Body of pancreas (tissue), 4 donors: ENCODE measurements around the gene FILIP1L.

ENCODE experiments used
- POLR2A ChIP-seq, 3 donors: fragments of 450-650 bp; IDR thresholded peaks; one replicate each; pipeline ENCODE4 v1.6.1; 2016; ENCODE audit warnings: antibody characterized with exemption in 3 of 3, mild to moderate bottlenecking in 2 of 3
- TF ChIP-seq, protein P1 (sequence below), 7 experiments: fragments of 450-650 bp in 4 of 7; fragments of 200-600 bp in 3 of 7; sonication (generic) in 3 of 7; IDR thresholded peaks; one replicate each; pipeline ENCODE4 v1.5.1; 2016 to 2019; ENCODE audit warnings: antibody characterized with exemption in 7 of 7

DNA sequence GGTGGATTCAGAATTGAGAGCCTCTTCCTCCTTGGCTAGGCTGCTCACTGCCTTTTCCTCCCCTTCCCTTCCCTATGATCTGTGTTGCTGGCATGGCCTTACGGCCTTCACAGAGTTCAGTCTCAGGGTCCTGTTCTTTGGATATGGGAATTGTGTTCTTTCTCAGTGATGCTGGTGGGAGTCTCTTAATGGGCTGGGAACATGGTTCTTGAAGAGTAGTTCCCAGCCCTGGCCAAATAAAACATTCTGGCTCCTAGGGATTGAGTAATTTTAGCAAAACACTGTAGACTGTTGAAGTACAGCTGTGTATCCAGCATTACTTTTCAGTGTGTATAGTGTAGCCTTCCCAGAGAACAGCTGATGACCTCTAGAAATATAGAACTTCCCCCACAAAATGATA lies 22.6 kb upstream of the FILIP1L start:
- TF ChIP-seq, protein P1, sequence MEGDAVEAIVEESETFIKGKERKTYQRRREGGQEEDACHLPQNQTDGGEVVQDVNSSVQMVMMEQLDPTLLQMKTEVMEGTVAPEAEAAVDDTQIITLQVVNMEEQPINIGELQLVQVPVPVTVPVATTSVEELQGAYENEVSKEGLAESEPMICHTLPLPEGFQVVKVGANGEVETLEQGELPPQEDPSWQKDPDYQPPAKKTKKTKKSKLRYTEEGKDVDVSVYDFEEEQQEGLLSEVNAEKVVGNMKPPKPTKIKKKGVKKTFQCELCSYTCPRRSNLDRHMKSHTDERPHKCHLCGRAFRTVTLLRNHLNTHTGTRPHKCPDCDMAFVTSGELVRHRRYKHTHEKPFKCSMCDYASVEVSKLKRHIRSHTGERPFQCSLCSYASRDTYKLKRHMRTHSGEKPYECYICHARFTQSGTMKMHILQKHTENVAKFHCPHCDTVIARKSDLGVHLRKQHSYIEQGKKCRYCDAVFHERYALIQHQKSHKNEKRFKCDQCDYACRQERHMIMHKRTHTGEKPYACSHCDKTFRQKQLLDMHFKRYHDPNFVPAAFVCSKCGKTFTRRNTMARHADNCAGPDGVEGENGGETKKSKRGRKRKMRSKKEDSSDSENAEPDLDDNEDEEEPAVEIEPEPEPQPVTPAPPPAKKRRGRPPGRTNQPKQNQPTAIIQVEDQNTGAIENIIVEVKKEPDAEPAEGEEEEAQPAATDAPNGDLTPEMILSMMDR (IDR thresholded peaks at IDR 0.05), result no peak
- no peak for TF ChIP-seq POLR2A (IDR thresholded peaks at IDR 0.05)
